NCI-H82 treated with DMSO at 0.1 percent for 48 hours (cell line): ENCODE data around the gene SNRNP25.
A peak's percentile ranks its signal among the peaks of the same experiment; 100 is the strongest.

Experiments used
- DNase-seq: peaks from one replicate; lab custom pipeline; 2025; ENCODE audit not compliant: unreplicated experiment; lab: John Stamatoyannopoulos, UW

The SNRNP25 gene

GRCh38 chr16:77273-77806, 23.7 kb downstream of the SNRNP25 start:
- no peak for DNase-seq

GRCh38 chr16:77807-78443, 24.3 kb downstream of the SNRNP25 start, which contains the start of gene MPG:
MPG (plus strand) TSS chr16:78225; CDS start chr16:78310, 85 bp downstream.
- DNase-seq = peak; percentile 48

- no peak for DNase-seq
Measured at GRCh38 chr16:78444-79150, 25.0 kb downstream of the SNRNP25 start.

- no peak for DNase-seq
Measured at GRCh38 chr16:79151-80054, 25.8 kb downstream of the SNRNP25 start.

GRCh38 chr16:83060-83603, 29.5 kb downstream of the SNRNP25 start:
- DNase-seq = no peak

- DNase-seq = no peak
Measured at GRCh38 chr16:83781-84615, 30.4 kb downstream of the SNRNP25 start.

- no peak for DNase-seq
Measured at GRCh38 chr16:84718-85406, 31.2 kb downstream of the SNRNP25 start.

GRCh38 chr16:85407-85782, 31.8 kb downstream of the SNRNP25 start:
- DNase-seq = no peak

GRCh38 chr16:85865-86264, 32.2 kb downstream of the SNRNP25 start:
- DNase-seq = no peak

GRCh38 chr16:86483-86952, 32.9 kb downstream of the SNRNP25 start:
- no peak for DNase-seq

GRCh38 chr16:88613-89012, 35.0 kb downstream of the SNRNP25 start:
- no peak for DNase-seq

GRCh38 chr16:89391-90302, 36.0 kb downstream of the SNRNP25 start:
- no peak for DNase-seq

GRCh38 chr16:91484-91883, 37.9 kb downstream of the SNRNP25 start:
- DNase-seq = no peak

GRCh38 chr16:92431-93339, 39.1 kb downstream of the SNRNP25 start:
- DNase-seq = no peak

- no peak for DNase-seq
Measured at GRCh38 chr16:94918-95265, 41.3 kb downstream of the SNRNP25 start.

GRCh38 chr16:96935-97381, 43.3 kb downstream of the SNRNP25 start:
- peak; percentile 40 for DNase-seq

- no peak for DNase-seq
Measured at GRCh38 chr16:97822-98221, 44.2 kb downstream of the SNRNP25 start.
